Measurements from ENCODE around the gene SEC22C.
A peak's percentile ranks its signal among the peaks of the same experiment; 100 is the strongest.

The SEC22C gene

DNA sequence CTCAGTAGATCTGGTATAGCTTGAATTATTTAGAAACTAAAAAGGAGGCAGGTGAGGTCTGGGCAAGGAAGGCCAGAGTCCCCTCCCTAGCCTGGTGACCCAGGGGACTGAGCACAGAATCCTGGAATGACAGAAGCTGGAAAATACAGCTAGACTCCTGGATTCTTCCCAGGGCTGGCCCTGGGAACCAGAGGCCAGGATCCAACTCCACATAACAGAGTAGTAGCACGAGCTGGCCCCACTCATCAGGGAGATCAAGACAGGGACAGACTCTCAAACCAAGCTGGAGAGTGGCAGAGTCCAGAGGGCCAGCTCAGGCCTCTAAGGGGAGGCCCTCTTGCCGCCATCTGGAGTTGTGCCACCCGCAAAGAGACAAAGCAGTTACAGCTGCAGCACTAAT is 68.6 kb downstream of the SEC22C start:
- no peak for DNase-seq (ENCODE audit: low read depth in 3 of 3)

DNA sequence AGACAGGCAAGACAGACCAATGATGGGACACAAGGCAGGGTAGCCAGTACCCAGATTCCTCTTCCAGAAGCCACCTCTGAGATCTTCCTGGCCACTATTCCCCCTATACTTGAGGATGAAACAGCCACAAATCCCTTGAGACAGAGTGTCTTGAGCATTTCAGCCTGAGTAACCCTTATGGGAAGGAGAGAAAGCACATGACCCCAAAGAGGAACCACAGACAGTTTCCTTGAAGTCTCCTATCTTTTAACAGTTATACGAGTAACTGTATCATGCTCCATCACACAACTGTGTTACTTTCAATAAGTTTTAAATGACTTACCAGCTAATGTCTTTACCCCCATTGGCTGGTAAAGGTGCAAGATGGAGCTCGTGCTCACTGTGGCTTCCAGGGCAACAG is 70.0 kb downstream of the SEC22C start:
- DNase-seq (ENCODE audit: low read depth in 3 of 3): no peak

DNA sequence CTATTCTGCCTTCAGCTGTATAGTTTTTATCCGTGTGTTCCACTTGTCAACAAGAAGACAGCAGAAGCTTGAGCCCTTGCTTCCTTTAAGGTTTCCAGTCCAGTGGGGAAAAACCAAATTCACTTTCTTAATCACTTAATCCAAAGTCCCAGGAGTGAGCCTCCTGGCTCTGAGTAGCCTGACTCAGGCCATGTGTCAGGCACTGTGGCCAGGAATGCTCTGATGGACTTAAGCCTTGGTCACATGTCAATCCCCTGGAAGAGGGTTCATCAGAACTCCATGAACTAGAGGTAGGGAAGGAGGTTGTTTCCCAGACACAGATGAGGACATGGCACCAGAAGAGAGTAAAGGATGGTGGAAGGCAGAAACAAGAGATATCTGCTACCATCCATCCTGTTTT is 70.6 kb downstream of the SEC22C start:
- no peak for DNase-seq (ENCODE audit: low read depth in 3 of 3)

DNA sequence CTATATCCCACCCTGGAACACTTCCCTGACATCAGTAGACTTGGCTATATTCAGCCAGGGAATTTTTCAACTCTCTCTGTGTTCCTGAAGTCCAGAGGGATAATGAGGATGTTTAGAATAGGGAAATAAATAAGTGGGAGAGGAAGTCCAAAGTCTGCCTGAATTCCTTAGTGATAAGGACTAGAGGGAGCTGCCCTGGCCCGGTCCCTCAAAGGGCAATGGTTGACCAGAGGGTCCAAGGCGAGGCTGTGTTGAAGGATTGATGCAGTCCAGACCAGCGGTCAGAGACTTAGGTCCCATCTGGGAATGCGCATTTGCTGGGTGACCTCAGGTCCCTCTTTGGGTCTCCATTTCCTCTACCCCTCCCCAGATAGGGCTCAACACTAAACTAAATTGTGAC is 71.4 kb downstream of the SEC22C start:
- no peak for DNase-seq (ENCODE audit: low read depth in 3 of 3)

DNA sequence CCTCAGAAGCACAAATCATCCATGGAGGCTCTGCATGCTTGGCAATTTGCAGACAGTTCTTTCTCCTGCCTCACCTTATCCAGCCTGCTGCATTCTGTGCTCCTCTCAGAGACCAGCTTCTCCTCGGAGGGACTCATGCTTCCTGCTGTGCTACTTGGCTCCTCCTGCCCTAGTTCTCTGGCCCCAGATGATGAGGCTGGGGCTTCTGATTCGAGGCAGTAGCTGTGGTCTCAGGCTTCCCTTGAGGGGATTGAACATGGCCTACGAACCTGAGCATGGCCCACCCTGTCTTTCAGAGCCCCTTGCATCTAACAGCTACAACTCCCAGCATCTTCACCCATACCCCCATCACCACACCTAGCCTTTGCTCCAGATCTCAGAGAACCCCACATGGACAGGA is 72.7 kb downstream of the SEC22C start:
- DNase-seq (ENCODE audit: low read depth in 3 of 3): no peak

DNA sequence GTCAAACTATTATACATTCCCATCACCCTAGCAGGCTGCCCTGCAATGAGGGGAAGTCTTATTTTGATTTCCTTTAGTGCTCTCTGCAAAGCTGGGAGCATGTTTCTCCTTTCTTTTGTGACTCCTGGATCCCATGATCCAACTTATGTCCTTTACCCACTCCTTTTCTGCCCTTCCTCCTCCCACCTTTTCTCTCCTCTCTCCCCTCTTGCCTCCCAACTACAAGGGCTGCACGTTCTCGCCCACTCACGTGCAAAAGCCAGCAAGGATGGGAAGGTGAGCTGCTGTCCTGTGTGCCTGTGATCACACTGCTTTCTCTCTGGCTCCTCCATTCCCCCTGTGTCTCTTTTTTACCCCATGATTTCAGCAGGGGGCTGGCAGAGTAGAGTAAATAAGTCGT is 73.2 kb downstream of the SEC22C start:
- DNase-seq (ENCODE audit: low read depth in 3 of 3): no peak

DNA sequence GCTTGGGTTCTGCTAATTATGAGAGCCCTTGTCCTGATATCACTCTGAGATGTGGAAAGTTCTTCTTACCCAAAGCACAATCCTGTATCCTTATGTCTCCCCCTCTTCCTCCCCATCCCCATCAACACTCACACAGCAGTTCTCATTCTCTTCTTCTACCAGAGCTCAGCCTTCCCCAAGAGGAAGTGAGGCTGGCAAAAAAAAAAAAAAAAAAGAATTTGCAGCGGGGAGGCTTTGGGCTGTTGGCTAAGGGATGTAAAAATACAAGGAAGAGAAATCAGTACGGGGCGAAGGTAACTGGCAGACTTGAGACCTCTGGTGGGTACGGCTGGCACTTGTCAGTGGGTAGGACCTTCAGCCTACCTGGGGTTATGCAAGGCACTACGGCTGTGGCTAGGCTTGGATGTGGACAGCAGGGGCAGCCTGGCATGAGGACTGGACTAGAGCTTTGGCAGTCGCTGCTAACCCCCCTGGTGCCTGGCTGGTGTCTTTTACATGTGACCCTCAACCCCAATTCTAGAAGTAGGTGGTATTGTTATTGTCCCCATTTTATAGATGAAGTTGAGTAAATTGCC is 73.9 kb downstream of the SEC22C start:
- no peak for DNase-seq (ENCODE audit: low read depth in 3 of 3)

DNA sequence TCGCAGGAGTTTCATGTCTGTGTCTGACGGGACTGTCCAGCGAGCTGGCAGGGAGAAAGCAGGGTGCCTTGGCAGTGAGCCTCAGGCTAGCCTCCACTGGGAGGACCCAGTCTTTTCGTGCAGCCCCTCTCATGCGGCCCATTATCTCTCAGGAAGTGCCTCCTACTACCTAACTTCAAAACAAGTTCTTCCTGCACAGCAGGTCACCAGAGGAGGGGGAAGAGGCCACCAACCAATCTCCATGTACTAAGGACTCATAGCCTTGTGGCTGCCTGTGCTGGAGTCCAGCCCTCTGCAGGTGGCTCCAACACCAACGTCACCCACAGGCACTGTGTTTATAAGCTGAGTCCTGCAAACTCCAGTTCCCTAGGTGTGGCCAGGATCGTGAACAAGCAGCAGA is 74.5 kb downstream of the SEC22C start:
- DNase-seq (ENCODE audit: low read depth in 3 of 3): no peak

DNA sequence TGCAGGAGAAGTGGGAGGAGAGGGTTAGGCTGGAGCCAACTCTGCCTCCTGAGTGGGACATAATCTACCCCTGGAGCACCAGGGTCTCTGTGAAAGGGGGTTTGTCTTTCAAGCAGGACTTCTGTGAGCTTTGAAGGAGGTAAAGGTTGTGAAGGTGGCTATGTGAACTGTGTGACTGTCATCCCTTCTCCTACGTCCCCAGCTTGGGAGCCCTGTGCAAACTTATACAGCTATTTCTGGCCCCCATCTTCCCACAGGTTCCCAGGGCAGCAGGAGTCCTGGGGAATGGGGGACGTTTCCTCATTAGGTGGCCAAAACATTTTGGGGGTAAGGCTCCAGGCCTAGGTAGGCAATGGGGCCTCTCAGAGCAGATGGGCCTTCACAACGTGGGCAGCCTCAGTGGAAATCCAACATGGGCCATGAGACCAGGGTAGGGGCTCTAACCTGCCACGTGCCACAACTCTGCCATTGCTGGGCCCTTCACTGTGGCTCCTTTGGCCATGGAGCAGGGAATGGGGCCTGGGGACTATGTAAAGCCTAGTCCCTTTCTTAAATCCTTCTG is 75.8 kb downstream of the SEC22C start:
- DNase-seq (ENCODE audit: low read depth in 3 of 3): no peak

DNA sequence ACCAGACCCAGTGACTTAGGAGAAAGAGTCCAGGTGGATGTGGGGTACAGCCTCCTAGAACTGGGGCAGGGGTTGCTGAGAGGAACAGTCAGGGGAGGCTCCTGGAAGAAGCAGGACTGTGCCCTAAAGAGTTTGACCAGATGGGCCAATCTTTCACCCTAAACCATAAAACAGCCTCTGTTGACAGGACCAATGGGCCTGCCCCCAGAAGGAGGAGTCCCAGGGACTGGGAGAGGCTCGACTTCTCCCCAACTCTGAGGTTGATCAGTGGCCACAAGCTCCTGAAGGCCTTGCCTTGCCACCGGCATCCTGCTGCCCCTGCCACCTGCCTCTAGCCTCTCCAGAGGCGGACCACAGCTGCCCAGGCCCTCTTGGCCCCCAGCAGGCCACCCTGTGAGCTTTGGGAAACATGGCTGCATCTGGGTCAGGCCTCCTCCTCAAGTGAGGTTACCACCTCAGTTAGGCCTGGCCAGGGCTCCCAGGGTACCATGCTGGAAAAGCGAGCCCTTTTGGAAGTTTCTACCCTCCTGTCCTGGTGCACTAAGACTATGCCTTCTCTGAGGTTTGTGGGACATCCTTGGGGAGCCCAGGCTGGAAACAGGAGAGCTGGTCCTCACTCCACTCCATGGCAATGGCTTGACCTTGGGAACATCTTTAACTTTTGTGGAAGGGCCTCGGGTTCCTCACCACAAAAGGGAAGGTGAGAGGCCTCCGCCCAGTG is 76.5 kb downstream of the SEC22C start:
- DNase-seq (ENCODE audit: low read depth in 3 of 3): no peak

DNA sequence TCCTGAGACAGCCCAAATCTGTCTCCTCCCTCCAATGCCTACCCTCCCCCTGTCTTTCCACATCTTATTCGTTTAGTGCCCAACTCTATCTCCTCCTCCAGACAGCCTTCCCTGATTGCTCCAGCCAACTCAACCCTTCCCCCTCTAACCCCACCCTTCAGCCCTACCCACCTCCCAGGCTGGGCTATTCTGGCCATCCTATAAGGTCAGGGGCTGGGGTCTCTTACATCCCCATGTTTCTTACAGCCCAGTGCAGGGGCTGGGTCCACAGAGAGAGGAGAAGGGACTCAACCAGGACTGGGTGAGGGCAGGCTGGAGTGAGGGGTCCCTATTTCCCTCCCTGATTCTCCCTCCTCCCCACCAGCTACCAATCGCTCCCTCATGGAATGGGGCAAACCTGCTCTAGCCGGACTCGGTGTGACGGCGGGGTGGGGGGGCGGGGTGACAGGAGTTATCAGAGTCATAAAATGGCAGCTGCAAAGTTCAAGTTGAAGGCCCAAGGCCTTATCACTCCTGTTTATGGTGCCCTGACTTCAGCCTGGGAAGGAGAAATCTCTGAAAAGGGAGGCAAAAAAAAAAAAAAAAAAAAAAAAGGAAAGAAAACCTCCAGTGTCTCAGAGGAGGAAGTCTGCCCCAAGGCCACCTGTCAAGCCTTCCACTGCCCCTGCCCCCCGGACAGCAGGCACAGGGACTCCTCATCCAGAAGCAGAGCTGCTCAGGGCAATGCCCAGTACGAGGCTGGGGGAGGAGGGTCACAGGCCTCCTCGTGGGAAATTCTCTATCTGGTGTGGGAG is 77.2 kb downstream of the SEC22C start:
- DNase-seq (ENCODE audit: low read depth in 3 of 3): no peak

DNA sequence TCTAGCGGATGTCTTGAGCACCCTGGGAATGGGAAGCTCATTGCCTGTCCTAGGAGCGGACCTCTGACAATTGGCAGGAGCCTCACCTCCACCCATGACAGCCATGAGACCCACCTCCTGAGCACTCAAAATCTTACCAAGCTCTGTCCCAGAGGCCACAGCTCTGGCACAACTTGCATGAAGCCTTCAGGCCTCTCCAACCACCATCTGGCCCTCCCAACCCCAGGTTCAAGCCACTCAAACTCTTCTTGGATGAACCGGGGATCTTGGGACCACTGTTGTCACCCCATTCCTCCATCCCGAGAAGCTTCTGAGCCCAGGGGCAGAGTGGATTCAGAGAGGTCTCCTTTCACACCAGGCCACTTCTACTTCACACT is 77.8 kb downstream of the SEC22C start:
- no peak for DNase-seq (ENCODE audit: low read depth in 3 of 3)

DNA sequence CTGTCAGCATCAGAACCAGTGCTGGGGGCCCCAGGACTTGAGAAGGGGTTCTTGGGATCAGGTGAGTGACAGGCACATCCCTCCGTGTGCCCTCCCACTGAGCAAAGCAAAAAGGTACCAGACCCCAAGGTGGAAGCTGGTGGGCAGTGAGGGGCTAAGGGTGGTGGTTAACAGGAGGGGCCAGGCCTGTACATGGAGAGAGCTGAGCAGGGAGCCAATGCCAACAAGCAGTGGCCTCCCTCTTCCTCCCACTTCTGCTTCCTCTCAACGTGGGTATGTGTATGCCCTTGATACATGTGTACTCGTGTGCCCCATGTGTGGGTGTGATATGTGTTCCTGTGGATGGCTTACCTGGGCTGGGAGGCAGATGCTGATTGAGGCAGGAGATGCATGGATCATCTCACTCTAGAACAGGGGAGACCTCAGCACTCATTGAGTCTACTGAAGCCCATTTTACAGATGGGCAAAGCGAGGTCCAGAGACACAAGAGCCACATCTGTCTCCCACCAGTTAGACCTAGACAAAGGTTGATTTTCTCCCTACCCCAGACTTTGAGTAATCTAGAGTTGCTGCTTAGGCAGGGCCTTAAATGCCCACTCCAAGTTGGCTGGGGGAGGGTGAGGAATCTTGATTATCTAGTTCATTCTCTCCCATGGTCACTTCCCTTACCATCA is 78.4 kb downstream of the SEC22C start:
- DNase-seq (ENCODE audit: low read depth in 3 of 3): no peak

DNA sequence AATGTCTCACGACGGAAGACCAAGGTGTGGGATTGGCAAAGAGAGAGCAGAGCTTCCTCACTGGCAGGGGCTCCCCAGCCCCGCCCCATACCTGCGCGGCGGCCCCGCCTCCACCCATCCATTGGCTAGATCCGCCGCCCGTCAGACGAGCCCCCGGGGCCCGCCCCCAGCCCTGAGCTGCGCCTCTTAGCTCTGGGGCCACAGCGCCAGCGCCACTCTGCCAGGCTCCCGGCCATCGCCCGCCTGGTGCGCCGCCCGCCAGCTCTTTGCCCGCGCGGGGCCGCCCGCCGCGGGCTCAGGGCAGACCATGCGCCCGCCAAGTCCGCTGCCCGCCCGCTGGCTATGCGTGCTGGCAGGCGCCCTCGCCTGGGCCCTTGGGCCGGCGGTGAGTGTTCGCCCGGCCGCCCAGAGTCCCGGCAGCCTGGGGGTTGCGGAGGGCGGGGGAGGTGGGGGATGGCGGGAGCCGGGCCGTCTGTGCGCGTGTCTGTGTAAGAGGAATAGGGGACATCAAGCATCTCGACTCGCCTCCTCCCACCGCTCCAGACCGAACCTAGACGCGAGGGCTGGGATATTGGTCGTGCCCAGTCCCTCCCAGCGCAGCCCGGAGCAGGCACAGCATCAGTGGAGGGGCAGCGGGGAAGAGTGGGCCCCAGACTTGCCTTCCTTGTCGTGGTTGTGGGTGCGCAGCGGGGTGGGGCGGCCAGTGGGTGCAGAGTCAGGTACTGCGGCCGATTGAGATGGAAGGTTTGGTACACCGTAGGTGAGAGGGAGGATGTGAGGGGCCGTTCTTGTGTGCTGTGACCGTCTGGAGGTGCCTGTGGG is 79.1 kb downstream of the SEC22C start, which contains the start of gene VIPR1:
TSS of gene VIPR1 (plus strand) at position 215 of the 822 bp plus-strand sequence. CDS start at position 308, 93 bp downstream.
- DNase-seq (ENCODE audit: low read depth in 3 of 3): peak; percentile 88 to 92 (median 91)

DNA sequence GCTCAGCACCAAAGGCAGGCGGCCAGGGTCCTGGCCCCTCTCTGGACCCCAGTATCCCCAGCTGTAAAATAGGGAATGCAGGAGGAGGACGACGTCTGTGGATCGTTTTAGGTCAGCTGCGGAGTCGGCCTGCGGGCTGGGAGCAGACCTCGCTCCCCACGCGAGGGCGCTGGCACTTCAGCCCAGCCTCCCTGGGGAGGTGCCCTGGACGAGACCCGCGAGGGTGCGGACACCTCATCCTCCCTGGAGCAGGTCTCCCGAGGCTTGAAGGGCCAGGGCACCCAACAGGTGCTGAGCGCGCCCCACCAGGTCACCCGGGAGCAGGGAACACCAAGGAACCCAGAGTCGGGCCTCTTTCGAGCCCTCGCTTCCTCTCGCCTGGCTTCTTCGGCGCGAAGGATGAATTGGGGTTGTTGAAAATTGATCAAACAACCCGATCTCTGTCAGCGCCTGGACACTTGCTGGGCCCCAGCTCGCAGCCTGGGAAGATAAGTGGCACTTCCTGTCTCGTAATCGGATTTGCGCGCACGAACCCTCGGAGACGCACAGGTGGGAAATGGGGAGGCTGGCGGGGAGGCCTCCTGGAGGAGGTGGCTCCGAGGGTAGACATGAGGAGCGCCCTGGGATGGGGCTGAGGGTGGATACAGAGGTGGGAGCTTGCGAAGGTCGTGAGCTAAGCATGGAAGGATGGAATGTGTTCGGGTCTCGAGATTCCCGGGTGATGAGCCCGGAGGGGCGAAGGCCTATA is 79.9 kb downstream of the SEC22C start:
- peak; percentile 27 to 47 (median 34) for DNase-seq (ENCODE audit: low read depth in 3 of 3)

DNA sequence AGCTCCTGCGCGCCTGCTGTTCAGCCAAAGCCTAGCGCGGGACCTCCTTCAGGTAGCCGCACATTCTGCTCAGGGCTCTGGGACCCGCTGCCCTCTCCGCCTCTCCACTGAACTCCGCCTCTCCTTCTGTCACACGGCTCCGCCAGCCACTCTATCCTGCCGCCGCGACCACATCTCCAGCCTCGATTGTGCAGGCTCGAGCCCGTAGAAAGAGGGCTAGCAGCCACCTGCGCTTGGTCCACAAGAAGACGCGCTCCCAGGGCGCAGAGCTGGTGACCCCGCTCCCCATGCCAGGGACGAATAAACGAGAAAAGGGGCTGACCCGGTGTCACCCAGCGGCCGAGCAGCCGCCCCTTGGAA is 80.5 kb downstream of the SEC22C start:
- DNase-seq (ENCODE audit: low read depth in 3 of 3): no peak

DNA sequence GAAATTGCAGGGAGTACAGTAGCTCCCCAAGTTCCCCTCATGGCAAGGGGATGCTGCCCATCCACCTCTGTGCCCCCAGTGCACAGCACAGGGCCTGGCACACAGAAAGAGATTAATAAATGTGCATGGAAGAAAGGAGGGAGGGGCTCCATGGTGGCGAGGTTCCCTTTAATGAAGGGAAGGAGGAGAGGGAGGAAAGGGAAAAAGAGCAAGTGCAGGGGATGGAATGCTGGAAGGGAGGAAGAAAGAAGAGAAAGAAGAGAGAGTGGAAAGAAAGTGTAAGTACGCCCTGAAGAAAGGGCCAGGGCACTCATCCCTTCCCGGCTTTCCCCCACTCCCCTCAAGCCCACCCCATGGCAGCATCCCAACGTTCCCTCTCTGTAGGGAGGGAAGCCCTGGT is 80.9 kb downstream of the SEC22C start:
- no peak for DNase-seq (ENCODE audit: low read depth in 3 of 3)

DNA sequence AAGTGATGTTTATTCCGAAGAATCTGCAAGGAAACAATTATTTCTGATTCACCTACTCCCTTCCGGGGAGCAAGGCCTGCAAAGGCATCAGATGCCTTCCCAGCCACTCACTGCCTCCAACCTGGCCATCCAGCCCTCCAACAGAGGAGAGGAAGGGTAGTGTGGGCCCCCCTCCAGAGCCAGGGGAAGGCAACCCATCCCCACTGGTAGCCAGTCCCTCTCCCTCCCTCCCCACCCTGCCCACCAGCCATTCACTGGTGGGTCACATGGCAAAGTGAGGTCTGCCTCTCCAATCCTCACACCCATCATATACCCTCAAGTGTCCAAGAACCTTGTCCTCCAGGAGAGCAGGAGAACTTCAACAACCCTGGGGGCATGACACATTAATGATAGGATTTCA is 81.7 kb downstream of the SEC22C start:
- no peak for DNase-seq (ENCODE audit: low read depth in 3 of 3)

DNA sequence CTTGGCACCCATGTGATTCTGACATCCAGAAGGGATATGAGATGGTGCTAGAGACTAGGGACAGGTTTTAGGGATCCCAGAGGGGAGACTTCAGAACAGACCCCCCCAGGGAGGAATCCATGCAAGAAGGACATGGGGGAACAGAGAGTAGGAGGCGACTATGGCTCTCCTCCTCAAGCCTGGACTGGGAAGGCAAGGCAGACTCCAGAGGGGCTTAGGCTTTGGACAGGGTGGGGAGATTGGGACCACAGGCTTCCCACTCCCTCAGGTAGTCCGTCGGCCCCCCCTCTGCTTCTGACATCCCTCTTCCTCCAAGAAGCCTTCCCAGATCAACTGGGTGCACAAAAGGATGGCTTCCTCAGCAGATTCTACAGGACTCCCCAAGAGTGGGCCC is 82.3 kb downstream of the SEC22C start:
- DNase-seq (ENCODE audit: low read depth in 3 of 3): no peak

DNA sequence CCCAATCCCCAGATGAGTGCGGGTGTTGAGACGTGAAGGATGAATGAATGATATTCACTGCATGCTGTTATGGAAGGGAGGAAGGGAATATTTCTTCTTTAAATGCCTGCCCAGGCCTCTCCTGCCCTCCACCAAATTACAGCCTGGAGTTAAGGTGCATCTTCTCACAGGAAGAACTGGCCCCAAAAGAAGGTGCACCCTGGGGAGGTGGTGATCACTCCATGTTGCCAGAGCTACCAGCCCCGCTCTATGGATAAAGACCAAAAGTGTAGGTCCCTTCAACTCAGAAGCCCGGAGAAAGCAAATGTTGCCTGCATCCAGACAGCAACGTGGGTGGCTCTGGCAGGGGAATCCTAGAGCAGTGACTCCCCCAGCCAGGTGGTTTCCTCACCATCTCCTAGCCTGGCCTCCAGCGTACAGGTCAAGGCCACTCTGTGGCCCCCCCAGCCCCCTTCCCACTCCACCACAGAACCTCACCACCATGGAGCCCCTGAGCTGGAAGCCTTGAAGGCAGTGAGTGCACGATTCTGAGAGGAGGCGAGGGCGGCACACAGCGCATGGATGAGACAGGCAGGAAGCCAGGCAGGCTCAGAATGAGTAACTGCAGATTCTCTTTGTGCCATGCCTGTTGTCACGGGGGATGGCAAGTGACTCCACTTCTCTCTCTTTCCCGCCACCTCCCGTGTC is 82.8 kb downstream of the SEC22C start:
- no peak for DNase-seq (ENCODE audit: low read depth in 3 of 3)

Measured in stimulated activated CD4-positive, alpha-beta T cell treated with anti-CD3 and anti-CD28 coated beads, TNF-alpha, amount 100 ng/mL, for 4 hours (primary cell).